HEK293 (cell line): ENCODE measurements around the gene TMA7B.

ENCODE experiments used
- CTCF ChIP-seq: fragments of 450-650 bp; formaldehyde crosslinking; IDR thresholded peaks from 2 replicates; pipeline ENCODE4 v1.5.1; 2016; ENCODE audit warnings: missing biosample characterization, missing genetic modification characterization
- KLF9 ChIP-seq: fragments of 450-650 bp; formaldehyde crosslinking; IDR thresholded peaks from 2 replicates; pipeline ENCODE4 v1.5.1; 2016; ENCODE audit warnings: missing biosample characterization, missing genetic modification characterization, low read depth
- RBAK ChIP-seq: fragments of 450-650 bp; formaldehyde crosslinking; IDR thresholded peaks from 2 replicates; pipeline ENCODE4 v1.5.1; 2016; ENCODE audit warnings: missing biosample characterization, missing genetic modification characterization
- WT1 ChIP-seq: fragments of 450-650 bp; formaldehyde crosslinking; IDR thresholded peaks from 2 replicates; pipeline ENCODE4 v1.5.1; 2016; ENCODE audit warnings: missing biosample characterization, missing genetic modification characterization
- ZNF324 ChIP-seq: fragments of 450-650 bp; formaldehyde crosslinking; IDR thresholded peaks from 2 replicates; pipeline ENCODE4 v1.5.1; 2016; ENCODE audit warnings: missing biosample characterization, missing genetic modification characterization
- ZNF549 ChIP-seq: fragments of 450-650 bp; IDR thresholded peaks from 2 replicates; pipeline ENCODE4 v1.5.1; 2018; ENCODE audit warnings: missing biosample characterization, missing genetic modification characterization, mild to moderate bottlenecking, inconsistent platforms, moderate library complexity
- ZNF561 ChIP-seq: fragments of 450-650 bp; IDR thresholded peaks from 2 replicates; pipeline ENCODE4 v1.5.1; 2018; ENCODE audit warnings: missing biosample characterization, missing genetic modification characterization, borderline replicate concordance
- ZNF707 ChIP-seq: fragments of 450-650 bp; formaldehyde crosslinking; IDR thresholded peaks from 2 replicates; pipeline ENCODE4 v1.5.1; 2016; ENCODE audit warnings: missing biosample characterization, missing genetic modification characterization
- ZNF777 ChIP-seq: fragments of 450-650 bp; formaldehyde crosslinking; IDR thresholded peaks from 2 replicates; pipeline ENCODE4 v1.5.1; 2017; ENCODE audit warnings: missing biosample characterization, missing genetic modification characterization, borderline replicate concordance
- ZSCAN18 ChIP-seq: fragments of 450-650 bp; formaldehyde crosslinking; IDR thresholded peaks from 2 replicates; pipeline ENCODE4 v1.5.1; 2016; ENCODE audit warnings: missing biosample characterization, missing genetic modification characterization
- ZSCAN4 ChIP-seq: fragments of 450-650 bp; formaldehyde crosslinking; IDR thresholded peaks from 2 replicates; pipeline ENCODE4 v1.5.1; 2017; ENCODE audit warnings: missing biosample characterization, missing genetic modification characterization
- TF ChIP-seq, protein P1 (sequence below): fragments of 450-650 bp; formaldehyde crosslinking; IDR thresholded peaks from 2 replicates; pipeline ENCODE4 v1.5.1; 2016; ENCODE audit warnings: missing biosample characterization, missing genetic modification characterization

- no peak for TF ChIP-seq CTCF
- no peak for TF ChIP-seq ZNF777 (tag by site-specific recombination)
- TF ChIP-seq ZSCAN4: no peak
- TF ChIP-seq, protein P1, sequence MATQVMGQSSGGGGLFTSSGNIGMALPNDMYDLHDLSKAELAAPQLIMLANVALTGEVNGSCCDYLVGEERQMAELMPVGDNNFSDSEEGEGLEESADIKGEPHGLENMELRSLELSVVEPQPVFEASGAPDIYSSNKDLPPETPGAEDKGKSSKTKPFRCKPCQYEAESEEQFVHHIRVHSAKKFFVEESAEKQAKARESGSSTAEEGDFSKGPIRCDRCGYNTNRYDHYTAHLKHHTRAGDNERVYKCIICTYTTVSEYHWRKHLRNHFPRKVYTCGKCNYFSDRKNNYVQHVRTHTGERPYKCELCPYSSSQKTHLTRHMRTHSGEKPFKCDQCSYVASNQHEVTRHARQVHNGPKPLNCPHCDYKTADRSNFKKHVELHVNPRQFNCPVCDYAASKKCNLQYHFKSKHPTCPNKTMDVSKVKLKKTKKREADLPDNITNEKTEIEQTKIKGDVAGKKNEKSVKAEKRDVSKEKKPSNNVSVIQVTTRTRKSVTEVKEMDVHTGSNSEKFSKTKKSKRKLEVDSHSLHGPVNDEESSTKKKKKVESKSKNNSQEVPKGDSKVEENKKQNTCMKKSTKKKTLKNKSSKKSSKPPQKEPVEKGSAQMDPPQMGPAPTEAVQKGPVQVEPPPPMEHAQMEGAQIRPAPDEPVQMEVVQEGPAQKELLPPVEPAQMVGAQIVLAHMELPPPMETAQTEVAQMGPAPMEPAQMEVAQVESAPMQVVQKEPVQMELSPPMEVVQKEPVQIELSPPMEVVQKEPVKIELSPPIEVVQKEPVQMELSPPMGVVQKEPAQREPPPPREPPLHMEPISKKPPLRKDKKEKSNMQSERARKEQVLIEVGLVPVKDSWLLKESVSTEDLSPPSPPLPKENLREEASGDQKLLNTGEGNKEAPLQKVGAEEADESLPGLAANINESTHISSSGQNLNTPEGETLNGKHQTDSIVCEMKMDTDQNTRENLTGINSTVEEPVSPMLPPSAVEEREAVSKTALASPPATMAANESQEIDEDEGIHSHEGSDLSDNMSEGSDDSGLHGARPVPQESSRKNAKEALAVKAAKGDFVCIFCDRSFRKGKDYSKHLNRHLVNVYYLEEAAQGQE (tag by site-specific recombination): no peak
- no peak for TF ChIP-seq ZNF561 (tag by site-specific recombination)
- no peak for TF ChIP-seq ZSCAN18 (tag by site-specific recombination)
- no peak for TF ChIP-seq ZNF707 (tag by site-specific recombination)
- TF ChIP-seq WT1 (tag by site-specific recombination): no peak
- TF ChIP-seq ZNF549: no peak
- no peak for TF ChIP-seq RBAK (tag by site-specific recombination)
- TF ChIP-seq ZNF324: no peak
- TF ChIP-seq KLF9 (tag by site-specific recombination): no peak
Observed at GRCh38 chr22:39992088-39992826, 32.1 kb downstream of the TMA7B start.
